GM13976 (cell line): Measurements from ENCODE around the gene ARPC2.

Experiments used
- DNase-seq: peaks from one replicate; pipeline ENCODE4 v3.0.0; 2012; ENCODE audit warnings: low spot score
- in situ Hi-C: fragments of 300-500 bp; cut with MboI; formaldehyde crosslinking; loops from one replicate; pipeline ENCODE4 v1.12.0; 2022; ENCODE audit warnings: low sequenced_read_pairs, mixed read lengths, inconsistent platforms; ENCODE audit not compliant: unreplicated experiment
- TF ChIP-seq, protein P1 (sequence below): IDR thresholded peaks from 2 replicates; pipeline ENCODE4 v1.5.1; 2012; ENCODE audit warnings: borderline replicate concordance, mild to moderate bottlenecking; ENCODE audit not compliant: insufficient read depth; ENCODE audit errors: extremely low read depth, missing control alignments, control extremely low read depth

ARPC2 gene

DNA sequence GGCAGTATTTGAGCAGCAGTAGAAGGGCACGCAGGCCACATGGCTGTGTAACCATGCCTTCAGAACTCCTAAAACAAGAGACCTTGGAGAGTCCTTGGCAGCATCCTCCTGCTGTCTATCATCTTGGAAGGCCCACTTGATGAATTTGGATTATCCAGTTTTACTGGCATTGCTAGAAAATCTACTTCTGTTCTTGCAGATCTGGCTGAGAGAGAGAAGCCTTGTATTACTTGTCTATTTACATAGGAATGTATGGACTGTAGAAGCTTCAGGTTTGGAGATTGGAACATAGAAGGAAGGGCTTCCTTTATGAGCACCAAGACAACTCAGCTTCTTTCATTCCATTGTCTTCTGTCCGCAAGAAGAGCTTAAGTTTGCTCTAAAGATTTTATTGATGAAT, 27.7 kb downstream of the ARPC2 start:
- in situ Hi-C loops = loop anchor here (5.0 kb wide), 1 partner anchor 62 kb away; no protein-coding TSS in a partner anchor
- no peak for DNase-seq

DNA sequence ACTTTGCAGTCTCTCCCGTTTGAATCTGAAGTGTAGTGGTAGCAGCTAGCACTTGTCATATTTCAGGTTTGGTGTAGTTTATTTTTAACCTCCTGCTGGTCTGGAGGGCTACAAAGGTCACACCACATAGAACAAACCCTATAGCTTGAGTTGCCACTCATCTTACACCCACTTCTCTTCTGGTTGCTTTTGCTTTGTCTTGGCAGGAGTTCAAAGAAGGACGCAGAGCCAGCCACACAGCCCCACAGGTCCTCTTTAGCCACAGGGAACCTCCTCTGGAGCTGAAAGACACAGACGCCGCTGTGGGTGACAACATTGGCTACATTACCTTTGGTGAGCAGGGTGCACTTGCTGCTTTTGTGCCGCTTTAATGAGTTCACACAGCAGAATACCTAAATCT, 28.2 kb downstream of the ARPC2 start:
- TF ChIP-seq, protein P1, sequence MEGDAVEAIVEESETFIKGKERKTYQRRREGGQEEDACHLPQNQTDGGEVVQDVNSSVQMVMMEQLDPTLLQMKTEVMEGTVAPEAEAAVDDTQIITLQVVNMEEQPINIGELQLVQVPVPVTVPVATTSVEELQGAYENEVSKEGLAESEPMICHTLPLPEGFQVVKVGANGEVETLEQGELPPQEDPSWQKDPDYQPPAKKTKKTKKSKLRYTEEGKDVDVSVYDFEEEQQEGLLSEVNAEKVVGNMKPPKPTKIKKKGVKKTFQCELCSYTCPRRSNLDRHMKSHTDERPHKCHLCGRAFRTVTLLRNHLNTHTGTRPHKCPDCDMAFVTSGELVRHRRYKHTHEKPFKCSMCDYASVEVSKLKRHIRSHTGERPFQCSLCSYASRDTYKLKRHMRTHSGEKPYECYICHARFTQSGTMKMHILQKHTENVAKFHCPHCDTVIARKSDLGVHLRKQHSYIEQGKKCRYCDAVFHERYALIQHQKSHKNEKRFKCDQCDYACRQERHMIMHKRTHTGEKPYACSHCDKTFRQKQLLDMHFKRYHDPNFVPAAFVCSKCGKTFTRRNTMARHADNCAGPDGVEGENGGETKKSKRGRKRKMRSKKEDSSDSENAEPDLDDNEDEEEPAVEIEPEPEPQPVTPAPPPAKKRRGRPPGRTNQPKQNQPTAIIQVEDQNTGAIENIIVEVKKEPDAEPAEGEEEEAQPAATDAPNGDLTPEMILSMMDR = no peak
- DNase-seq = no peak
- in situ Hi-C loops = loop anchor here (5.0 kb wide), 1 partner anchor 63 kb away; no protein-coding TSS in a partner anchor

More for the DNA sequence above, 27.7 kb downstream of the ARPC2 start:
- TF ChIP-seq, protein P1 = no peak

DNA sequence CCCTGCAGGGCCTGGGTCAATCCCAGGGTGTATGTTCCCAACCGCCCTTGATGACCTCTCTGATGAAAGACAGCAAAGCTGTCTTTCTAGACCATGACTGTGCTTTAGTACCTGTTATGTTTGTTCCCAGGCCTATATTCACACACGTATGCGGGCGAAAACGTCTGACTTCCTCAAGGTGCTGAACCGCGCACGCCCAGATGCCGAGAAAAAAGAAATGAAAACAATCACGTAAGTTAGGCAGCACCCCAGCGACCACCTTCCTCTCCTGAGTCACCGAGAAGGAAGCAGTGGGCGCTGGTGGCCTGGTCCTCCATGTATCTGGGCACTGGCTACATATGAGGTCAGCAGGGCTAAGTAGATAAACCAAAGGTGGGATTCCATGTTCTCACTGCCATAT, 32.7 kb downstream of the ARPC2 start:
- no peak for DNase-seq
- in situ Hi-C loops = loop anchor here (5.0 kb wide), 1 partner anchor 67 kb away; no protein-coding TSS in a partner anchor
- TF ChIP-seq, protein P1 = no peak

DNA sequence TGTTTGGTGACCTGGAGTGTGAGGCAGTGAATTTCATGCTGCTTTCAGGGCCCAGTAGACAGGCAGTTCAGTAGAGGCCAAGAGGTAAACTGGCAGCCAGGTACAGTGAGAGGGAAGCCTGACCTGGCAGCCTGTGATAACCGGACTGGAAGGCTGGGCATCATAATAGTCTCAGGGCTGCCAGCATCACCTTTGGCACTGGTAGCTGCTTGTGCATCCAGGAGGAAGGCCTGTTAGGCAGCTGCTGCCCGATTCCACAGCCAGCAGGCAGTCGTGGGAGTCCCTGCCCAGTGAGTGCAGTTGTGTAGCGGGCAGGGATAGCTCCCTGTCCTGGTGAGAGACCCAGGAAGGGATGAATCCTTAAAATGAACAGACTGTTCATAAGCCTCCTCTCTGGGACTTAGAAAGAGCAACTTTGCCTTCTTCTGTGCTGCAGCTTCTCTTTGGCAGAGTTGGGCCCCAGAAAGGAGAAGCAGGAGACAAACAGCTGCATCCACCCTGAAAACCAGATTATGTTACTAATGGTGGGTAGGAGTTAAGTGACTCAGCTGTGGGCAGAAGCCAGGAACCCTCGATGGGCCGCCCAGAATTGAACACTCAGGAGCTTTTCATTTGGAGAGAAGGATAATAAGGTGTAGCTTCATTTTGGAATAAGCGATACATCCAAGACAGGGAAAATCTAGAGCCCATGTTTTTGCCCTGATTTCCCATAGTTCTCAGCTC, 35.7 kb downstream of the ARPC2 start:
- in situ Hi-C loops = no loop called here
- no peak for DNase-seq
- TF ChIP-seq, protein P1 = no peak

DNA sequence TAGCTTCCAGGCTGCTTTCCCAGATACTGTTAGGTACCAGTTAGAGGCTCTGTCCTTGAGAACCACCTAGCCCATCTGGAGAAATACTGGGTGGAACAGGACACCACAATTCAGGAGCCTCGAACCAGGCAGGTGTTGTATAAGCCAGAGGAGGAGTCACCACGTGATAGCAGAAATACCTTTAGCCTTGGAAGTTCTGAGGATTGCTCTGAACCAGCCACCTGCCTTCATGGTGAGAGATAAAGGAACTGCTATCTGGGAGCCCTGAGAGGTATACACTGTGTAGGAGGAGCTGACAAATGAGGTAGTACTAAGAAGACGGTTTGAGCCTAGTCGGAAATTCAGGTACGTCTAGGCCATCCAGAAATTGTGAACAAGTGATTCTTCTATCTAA, 36.2 kb downstream of the ARPC2 start:
- in situ Hi-C loops = no loop called here
- TF ChIP-seq, protein P1 = no peak
- no peak for DNase-seq

DNA sequence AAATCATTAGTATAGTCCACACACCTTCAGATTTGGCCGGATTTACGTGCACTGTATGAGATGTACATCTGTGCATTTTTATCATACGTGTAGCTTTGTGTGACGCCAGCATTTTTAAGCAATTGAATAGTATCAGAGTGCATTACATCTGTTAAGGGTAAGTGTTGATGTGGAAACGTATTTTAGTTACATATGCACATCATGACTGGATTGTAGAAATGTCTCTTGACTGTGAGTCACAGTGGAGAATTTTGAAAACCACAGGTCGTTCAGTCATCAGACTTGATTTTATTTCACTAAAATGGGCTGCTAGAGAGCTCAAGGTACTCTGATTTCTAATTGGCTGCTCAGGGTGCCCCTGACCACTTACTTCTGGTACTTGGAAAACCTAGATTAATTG, 38.5 kb downstream of the ARPC2 start:
- no peak for DNase-seq
- in situ Hi-C loops = no loop called here
- TF ChIP-seq, protein P1 = no peak
